ENCODE results near the gene PHAF1. TPM values are rescaled to one million over a fixed set of nuclear protein-coding genes. Genes with fewer than 3 reads are reported as not detected.
A peak's percentile ranks its signal among the peaks of the same experiment; 100 is the strongest.

PHAF1 gene
- total and polyA plus RNA-seq, 2 of the 13 experiments (the other 11 are each of a cell fraction or from before 2014, with no cell fraction given), result 48.3 to 174 TPM

GRCh38 chr16:67190448-67191399, 81.0 kb downstream of the PHAF1 start:
- FAIRE-seq (no peak), ATAC-seq (no peak), DNase-seq (ENCODE audit: low spot score) (no peak)
- no peak overlapping the region for H3K4me3 ChIP-seq (replicated peaks in 1 of 3; ENCODE audit: insufficient read depth in 1 of 3, low read depth in 2 of 3, low read length in 3 of 3)
- no peak for TF ChIP-seq ZNF44 (CRISPR knock-in tag; IDR thresholded peaks at IDR 0.05)
- peak; percentile 53; the same call in 1 of the 2 replicates for TF ChIP-seq ZNF121 (CRISPR knock-in tag; IDR thresholded peaks at IDR 0.05)
- no peak for TF ChIP-seq ZNF558 (CRISPR knock-in tag; IDR thresholded peaks at IDR 0.05; ENCODE audit: borderline replicate concordance)
- 0 out of 2 replicates have a peak, but pooled peaks have one; percentile 53 for TF ChIP-seq ZNF17 (CRISPR knock-in tag; IDR thresholded peaks at IDR 0.05)
- peak; percentile 53 for TF ChIP-seq FOSL2 (CRISPR knock-in tag; IDR thresholded peaks at IDR 0.05)
- no peak overlapping the region for H3K9ac ChIP-seq (ENCODE audit: insufficient read depth, low read depth, low read length)
- H4K20me1 ChIP-seq (ENCODE audit: insufficient read depth, low read length), result no peaks in the 10 kb centered on the region; the same call in 1 of the 2 replicates
- WGBS (ENCODE audit: low lambda C conversion rate), result 40% methylated on average over 12 of the region's 13 CpGs
- peaks cover 21% of the 10 kb centered on the region for H3K79me2 ChIP-seq (ENCODE audit: insufficient read depth, low read length)
- H3K27ac ChIP-seq (ENCODE audit: extremely low read length, insufficient read depth, low read length), result no peak overlapping the region
- peak overlapping the region; percentile 97 for H3K4me2 ChIP-seq (ENCODE audit: low read depth, low read length)
- H3K36me3 ChIP-seq (replicated peaks in 1 of 2; ENCODE audit: control insufficient read depth in 1 of 2, insufficient read depth in 2 of 2, low read length in 2 of 2), result peaks cover 13 to 22% of the 10 kb centered on the region in 2 experiments
- peaks cover 7 to 16% of the 10 kb centered on the region in 2 experiments; a peak in 2 of 5 replicates for H3K27me3 ChIP-seq (ENCODE audit: control insufficient read depth in 1 of 2, insufficient read depth in 2 of 2, low read length in 2 of 2)
- H2AFZ ChIP-seq (ENCODE audit: low read length), result no peak overlapping the region
- ChIA-PET POLR2A (interaction anchor here (1.0 kb wide), 1 partner anchor 20 kb away, joined by 4 read pairs; the partner anchor contains the start of gene NOL3), CTCF (ENCODE audit: low intra/inter-chr PET ratio, low total read pairs) (no interaction called here)
- peaks cover 52% of the 10 kb centered on the region for H3K4me1 ChIP-seq (ENCODE audit: insufficient read depth, low read length)
- no TSS peak for BruUV-seq (replicated peaks)
- no peaks in the 10 kb centered on the region for H3K9me3 ChIP-seq (ENCODE audit: low read length)
- intact Hi-C loops (cut with micrococcal nuclease; ENCODE audit: unreplicated experiment) (no loop called here), in situ Hi-C loops (cut with HindIII; ENCODE audit: extremely low pct_ligation_motif_present, low pct_unique_long_range_greater_than_20kb) (no loop called here)

GRCh38 chr16:67191411-67191994, 81.8 kb downstream of the PHAF1 start:
- H4K20me1 ChIP-seq (ENCODE audit: insufficient read depth, low read length), result no peaks in the 10 kb centered on the region; the same call in 1 of the 2 replicates
- POLR2A ChIA-PET, result interaction anchor here (0.9 to 1.9 kb wide), 2 partner anchors 9 to 18 kb away, joined by 3 to 7 read pairs; no protein-coding TSS in a partner anchor
- peak overlapping the region; percentile 75 for H2AFZ ChIP-seq (ENCODE audit: low read length)
- H3K27me3 ChIP-seq (ENCODE audit: control insufficient read depth in 1 of 2, insufficient read depth in 2 of 2, low read length in 2 of 2), result peaks cover 7 to 16% of the 10 kb centered on the region in 2 experiments; a peak in 2 of 5 replicates
- 3% methylated on average over 9 of the region's 9 CpGs for WGBS (ENCODE audit: low lambda C conversion rate)
- FAIRE-seq, result no peak
- H3K9me3 ChIP-seq (ENCODE audit: low read length), result no peaks in the 10 kb centered on the region
- in situ Hi-C loops (cut with HindIII; ENCODE audit: extremely low pct_ligation_motif_present, low pct_unique_long_range_greater_than_20kb), result no loop called here
- peak overlapping the region; percentile 3; the same call in 1 of the 2 replicates for H3K9ac ChIP-seq (ENCODE audit: insufficient read depth, low read depth, low read length)
- no peak overlapping the region for H3K27ac ChIP-seq (ENCODE audit: extremely low read length, insufficient read depth, low read length)
- CTCF ChIA-PET (ENCODE audit: low intra/inter-chr PET ratio, low total read pairs), result no interaction called here
- H3K79me2 ChIP-seq (ENCODE audit: insufficient read depth, low read length), result peaks cover 21% of the 10 kb centered on the region
- H3K4me1 ChIP-seq (ENCODE audit: insufficient read depth, low read length), result peaks cover 45% of the 10 kb centered on the region
- peak overlapping the region; percentile 84 to 99 (median 97) for H3K4me3 ChIP-seq (replicated peaks in 1 of 3; ENCODE audit: insufficient read depth in 1 of 3, low read depth in 2 of 3, low read length in 3 of 3)
- no TSS peak for BruUV-seq (replicated peaks)
- 0 out of 3 replicates have a peak, but pooled peaks have one; percentile 4 for ATAC-seq
- peaks cover 20 to 30% of the 10 kb centered on the region in 2 experiments for H3K36me3 ChIP-seq (replicated peaks in 1 of 2; ENCODE audit: control insufficient read depth in 1 of 2, insufficient read depth in 2 of 2, low read length in 2 of 2)
- peak overlapping the region; percentile 97 for H3K4me2 ChIP-seq (ENCODE audit: low read depth, low read length)
- intact Hi-C loops (cut with micrococcal nuclease; ENCODE audit: unreplicated experiment), result no loop called here
- no peak for DNase-seq (ENCODE audit: low spot score)
- no peak for TF ChIP-seq ZNF883 (CRISPR knock-in tag; IDR thresholded peaks at IDR 0.05; ENCODE audit: not compliant biosample characterization)
- no peak for TF ChIP-seq SP4 (CRISPR knock-in tag; IDR thresholded peaks at IDR 0.05)
- TF ChIP-seq ZIK1 (CRISPR knock-in tag; IDR thresholded peaks at IDR 0.05; ENCODE audit: borderline replicate concordance, low read depth), result peak; percentile 25; the same call in 1 of the 2 replicates
- TF ChIP-seq DR1 (CRISPR knock-in tag; IDR thresholded peaks at IDR 0.05), result no peak
- 0 out of 2 replicates have a peak, but pooled peaks have one; percentile 5 for TF ChIP-seq SMAD3 (CRISPR knock-in tag; IDR thresholded peaks at IDR 0.05)
- TF ChIP-seq CERS6 (CRISPR knock-in tag; IDR thresholded peaks at IDR 0.05), result 0 out of 2 replicates have a peak, but pooled peaks have one; percentile 24
- no peak for TF ChIP-seq CBX5 (CRISPR knock-in tag; IDR thresholded peaks at IDR 0.05; ENCODE audit: borderline replicate concordance)
- TF ChIP-seq GFI1 (CRISPR knock-in tag; IDR thresholded peaks at IDR 0.05; ENCODE audit: borderline replicate concordance), result no peak

Data from HepG2 (cell line).